Stimulated activated naive CD8-positive, alpha-beta T cell treated with anti-CD3 and anti-CD28 coated beads, Interleukin-15, amount 100 ng/mL, for 72 hours (primary cell): Measurements from ENCODE around the gene RAD51B.

ENCODE experiments used
- ATAC-seq: fragments of 150-1000 bp; cut with Tn5 transposase; 2 replicates; pipeline ENCODE4 v1.10.0; 2021; ENCODE audit warnings: mild to moderate bottlenecking, moderate library complexity
- DNase-seq, 2 donors: peaks; one replicate each; pipeline ENCODE4 v3.0.0; 2021 to 2022
- H3K27ac Mint-ChIP-seq, 2 donors: one replicate each; pipeline ENCODE4 v1.8.0; 2022; ENCODE audit warnings: mild to moderate bottlenecking in 2 of 2, mixed read lengths in 2 of 2, moderate library complexity in 2 of 2
- H3K27me3 Mint-ChIP-seq: one replicate; pipeline ENCODE4 v1.8.0; 2022; ENCODE audit warnings: mixed read lengths
- H3K4me1 Mint-ChIP-seq: one replicate; pipeline ENCODE4 v1.8.0; 2022; ENCODE audit warnings: mild to moderate bottlenecking, mixed read lengths
- H3K4me3 Mint-ChIP-seq, 2 donors: one replicate each; pipeline ENCODE4 v1.8.0; 2022; ENCODE audit warnings: mild to moderate bottlenecking in 2 of 2, mixed read lengths in 2 of 2, moderate library complexity in 1 of 2
- H3K9me3 Mint-ChIP-seq, 2 donors: one replicate each; pipeline ENCODE4 v1.8.0; 2022; ENCODE audit warnings: mixed read lengths in 2 of 2

RAD51B gene

GRCh38 chr14:68552075-68552474 is 732.5 kb downstream of the RAD51B start:
- H3K27ac Mint-ChIP-seq, result no peak overlapping the region
- H3K4me1 Mint-ChIP-seq, result peaks cover 19% of the 10 kb centered on the region

GRCh38 chr14:68552602-68553001 is 733.0 kb downstream of the RAD51B start:
- no peaks in the 10 kb centered on the region for H3K27me3 Mint-ChIP-seq
- no peak overlapping the region for H3K4me3 Mint-ChIP-seq
- DNase-seq (no peak), ATAC-seq (no peak)
- no peak overlapping the region for H3K27ac Mint-ChIP-seq
- H3K4me1 Mint-ChIP-seq, result peaks cover 19% of the 10 kb centered on the region
- no peaks in the 10 kb centered on the region for H3K9me3 Mint-ChIP-seq

More at GRCh38 chr14:68552075-68552474, 732.5 kb downstream of the RAD51B start:
- ATAC-seq (no peak), DNase-seq (no peak)
- H3K4me3 Mint-ChIP-seq, result no peak overlapping the region
- no peaks in the 10 kb centered on the region for H3K27me3 Mint-ChIP-seq
- H3K9me3 Mint-ChIP-seq, result no peaks in the 10 kb centered on the region

- Mint-ChIP-seq H3K27ac (no peak overlapping the region), H3K9me3 (no peaks in the 10 kb centered on the region), H3K4me1 (peaks cover 19% of the 10 kb centered on the region), H3K27me3 (no peaks in the 10 kb centered on the region), H3K4me3 (no peak overlapping the region)
- ATAC-seq (no peak), DNase-seq (no peak)
Measured at GRCh38 chr14:68553311-68553710, 733.7 kb downstream of the RAD51B start.

- DNase-seq, result no peak
- Mint-ChIP-seq H3K27ac (no peak overlapping the region), H3K4me3 (no peak overlapping the region), H3K27me3 (no peaks in the 10 kb centered on the region), H3K9me3 (no peaks in the 10 kb centered on the region), H3K4me1 (peaks cover 19% of the 10 kb centered on the region)
- ATAC-seq, result no peak
Measured at GRCh38 chr14:68554231-68554630, 734.7 kb downstream of the RAD51B start.

GRCh38 chr14:68556253-68556652 is 736.7 kb downstream of the RAD51B start:
- DNase-seq, result no peak
- Mint-ChIP-seq H3K4me3 (no peak overlapping the region), H3K27me3 (no peaks in the 10 kb centered on the region), H3K4me1 (peaks cover 20% of the 10 kb centered on the region), H3K27ac (no peak overlapping the region), H3K9me3 (no peaks in the 10 kb centered on the region)
- ATAC-seq, result no peak

DNA sequence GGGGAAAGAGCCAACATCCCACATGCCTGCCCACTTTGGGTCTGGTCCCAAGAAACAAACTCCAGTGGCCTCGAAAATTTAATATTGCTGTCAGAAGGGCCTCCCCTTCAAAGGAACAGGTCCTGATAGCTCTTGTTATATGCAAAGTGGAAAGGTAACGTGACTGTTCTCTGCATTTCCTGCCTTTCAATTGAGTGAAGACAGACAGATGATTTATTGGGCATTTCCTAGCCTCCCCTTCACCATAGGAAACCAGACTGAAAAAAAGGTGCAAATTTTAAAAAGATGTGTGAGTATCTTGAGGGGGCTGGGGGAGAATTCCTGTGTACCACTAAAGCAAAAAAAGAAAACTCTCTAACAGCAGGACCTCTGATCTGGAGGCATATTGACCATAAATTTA is 738.1 kb downstream of the RAD51B start:
- no peak overlapping the region for H3K4me3 Mint-ChIP-seq
- no peak overlapping the region for H3K27ac Mint-ChIP-seq
- ATAC-seq, result no peak
- no peaks in the 10 kb centered on the region for H3K9me3 Mint-ChIP-seq
- DNase-seq, result no peak
- peaks cover 31% of the 10 kb centered on the region for H3K4me1 Mint-ChIP-seq
- no peaks in the 10 kb centered on the region for H3K27me3 Mint-ChIP-seq

DNA sequence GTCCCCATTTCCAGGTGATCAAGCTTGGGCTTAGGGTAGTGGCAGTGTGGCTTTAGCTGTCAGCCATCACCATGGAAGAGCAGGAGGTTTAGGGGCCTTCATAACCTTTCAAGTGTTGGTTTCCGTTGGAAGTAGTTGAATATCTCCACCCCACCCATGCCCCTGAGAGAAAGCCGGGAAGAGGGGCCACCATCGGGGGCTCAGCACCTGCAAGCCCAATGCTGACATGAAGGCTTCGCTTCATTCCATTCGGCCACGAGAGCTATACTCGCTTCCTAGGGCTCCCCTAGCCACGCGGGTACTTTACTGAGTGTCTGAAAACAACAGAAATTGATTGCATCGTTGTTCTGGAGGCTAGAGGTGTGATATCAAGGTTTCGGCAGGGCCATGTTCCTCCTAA is 738.5 kb downstream of the RAD51B start:
- ATAC-seq (no peak), DNase-seq (no peak)
- H3K9me3 Mint-ChIP-seq, result no peaks in the 10 kb centered on the region
- no peak overlapping the region for H3K27ac Mint-ChIP-seq
- H3K4me1 Mint-ChIP-seq, result peaks cover 33% of the 10 kb centered on the region
- no peaks in the 10 kb centered on the region for H3K27me3 Mint-ChIP-seq
- no peak overlapping the region for H3K4me3 Mint-ChIP-seq

- no peak for DNase-seq
- Mint-ChIP-seq H3K4me1 (peaks cover 43% of the 10 kb centered on the region), H3K4me3 (no peak overlapping the region)
Measured at GRCh38 chr14:68559949-68560348, 740.4 kb downstream of the RAD51B start.

DNA sequence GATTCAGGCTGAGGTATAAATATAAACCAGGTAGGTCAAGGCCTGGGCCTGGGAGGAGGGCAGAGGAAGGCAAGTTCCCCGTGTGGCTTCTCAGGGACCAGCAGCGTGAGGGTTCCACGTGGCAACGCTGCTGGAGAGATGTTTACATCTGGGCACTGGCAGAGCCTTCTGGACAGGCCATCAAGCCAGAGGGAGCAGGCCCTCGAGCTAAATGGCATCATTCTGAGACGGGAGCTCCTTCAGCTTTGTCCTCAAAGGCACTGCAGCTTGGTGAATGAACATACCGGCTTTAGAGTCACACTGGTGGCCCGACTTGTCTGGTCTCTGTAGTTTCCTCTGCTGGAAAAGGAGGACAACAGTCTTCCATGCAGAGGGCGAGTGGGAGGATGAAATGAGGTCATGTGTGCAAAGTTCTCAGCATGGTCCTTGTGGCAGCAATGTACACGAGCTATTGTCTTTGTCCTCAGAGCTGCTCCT is 742.0 kb downstream of the RAD51B start:
- no peak overlapping the region for H3K27ac Mint-ChIP-seq
- no peak for ATAC-seq
- H3K9me3 Mint-ChIP-seq, result no peaks in the 10 kb centered on the region
- H3K4me3 Mint-ChIP-seq, result no peak overlapping the region
- no peak for DNase-seq
- H3K4me1 Mint-ChIP-seq, result peaks cover 41% of the 10 kb centered on the region
- no peaks in the 10 kb centered on the region for H3K27me3 Mint-ChIP-seq

More at GRCh38 chr14:68559949-68560348, 740.4 kb downstream of the RAD51B start:
- no peaks in the 10 kb centered on the region for H3K27me3 Mint-ChIP-seq
- no peak overlapping the region for H3K27ac Mint-ChIP-seq
- no peaks in the 10 kb centered on the region for H3K9me3 Mint-ChIP-seq
- no peak for ATAC-seq

- H3K4me1 Mint-ChIP-seq, result peaks cover 41% of the 10 kb centered on the region
Measured at GRCh38 chr14:68562911-68563250, 743.3 kb downstream of the RAD51B start.

DNA sequence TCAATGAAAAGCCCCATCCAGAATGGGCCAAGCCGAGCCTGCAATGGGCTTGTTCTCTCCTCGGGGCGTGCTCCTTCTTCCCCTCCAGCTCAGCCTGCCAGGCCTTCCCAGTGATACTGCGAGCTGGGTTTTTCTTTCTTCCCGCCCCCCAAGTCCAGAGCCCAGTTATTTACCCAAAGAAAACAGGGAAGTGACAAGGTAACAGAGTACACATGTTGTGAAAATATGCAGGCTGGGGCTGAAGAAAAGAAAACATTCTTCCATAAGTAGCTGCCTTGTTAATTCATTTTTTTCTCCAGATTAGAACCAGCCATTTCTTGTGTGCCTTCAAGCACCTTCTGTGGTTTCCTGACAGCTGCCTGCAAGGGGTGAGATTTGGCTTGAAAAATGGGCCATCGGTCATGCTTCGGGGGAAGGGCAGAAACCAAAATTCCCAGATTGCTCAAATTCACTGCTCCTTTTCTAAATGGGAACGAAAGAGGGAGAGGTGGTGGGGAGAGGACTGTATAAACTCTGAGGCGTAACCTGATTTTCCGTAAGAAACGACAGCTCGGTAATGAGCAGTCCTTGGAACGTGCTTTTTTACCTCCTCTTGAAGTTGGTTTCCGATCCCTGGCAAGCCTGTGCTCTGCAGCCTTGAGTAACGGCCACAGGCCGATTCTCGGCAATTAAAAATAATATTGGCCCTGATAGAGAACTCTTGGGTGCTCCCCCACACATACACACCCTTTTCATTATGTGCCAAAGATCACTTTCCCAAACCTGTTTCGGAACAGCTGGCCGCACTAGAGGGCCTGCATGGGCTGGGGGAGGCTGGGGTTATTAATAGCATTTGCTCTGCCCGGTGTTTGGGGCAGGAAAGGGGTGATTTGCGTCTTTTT is 743.9 kb downstream of the RAD51B start:
- no peak for ATAC-seq

More at GRCh38 chr14:68562911-68563250, 743.3 kb downstream of the RAD51B start:
- DNase-seq (no peak), ATAC-seq (no peak)
- Mint-ChIP-seq H3K27ac (no peak overlapping the region), H3K27me3 (no peaks in the 10 kb centered on the region), H3K4me3 (no peak overlapping the region), H3K9me3 (no peaks in the 10 kb centered on the region)

GRCh38 chr14:68564191-68564825 is 744.7 kb downstream of the RAD51B start:
- no peak for DNase-seq
- no peak overlapping the region for H3K27ac Mint-ChIP-seq
- no peak overlapping the region for H3K4me3 Mint-ChIP-seq
- no peaks in the 10 kb centered on the region for H3K9me3 Mint-ChIP-seq
- no peak for ATAC-seq
- H3K27me3 Mint-ChIP-seq, result no peaks in the 10 kb centered on the region
- peaks cover 41% of the 10 kb centered on the region for H3K4me1 Mint-ChIP-seq

More for the DNA sequence above, 743.9 kb downstream of the RAD51B start:
- peaks cover 41% of the 10 kb centered on the region for H3K4me1 Mint-ChIP-seq
- no peaks in the 10 kb centered on the region for H3K9me3 Mint-ChIP-seq
- no peak for DNase-seq
- H3K27ac Mint-ChIP-seq, result no peak overlapping the region
- no peak overlapping the region for H3K4me3 Mint-ChIP-seq
- no peaks in the 10 kb centered on the region for H3K27me3 Mint-ChIP-seq

- no peak for DNase-seq
- Mint-ChIP-seq H3K27ac (no peak overlapping the region), H3K27me3 (no peaks in the 10 kb centered on the region), H3K4me3 (no peak overlapping the region), H3K9me3 (no peaks in the 10 kb centered on the region), H3K4me1 (peaks cover 41% of the 10 kb centered on the region)
- peak; percentile 42 for ATAC-seq
Measured at GRCh38 chr14:68564826-68565759, 745.5 kb downstream of the RAD51B start.

DNA sequence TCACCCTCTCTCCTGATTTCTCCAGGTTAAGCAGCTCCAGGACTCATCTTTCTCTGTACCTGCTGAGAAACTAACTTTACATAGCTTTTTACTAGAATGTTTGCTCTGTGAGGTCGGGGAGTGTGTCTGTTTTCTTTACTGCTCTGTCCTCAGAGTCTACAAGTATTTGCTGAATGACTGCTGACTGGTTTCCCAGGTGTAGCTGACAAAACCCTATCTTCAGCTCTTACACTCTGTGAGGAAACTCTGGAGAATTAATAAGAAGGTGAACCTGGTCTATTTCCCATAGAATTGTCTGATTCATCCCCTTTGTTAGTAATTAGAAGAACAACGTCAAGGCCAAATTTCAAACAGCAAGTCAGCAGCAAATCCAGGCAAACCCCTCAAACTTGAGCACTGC is 746.5 kb downstream of the RAD51B start:
- H3K4me1 Mint-ChIP-seq, result peaks cover 37% of the 10 kb centered on the region
- no peak for DNase-seq
- no peak overlapping the region for H3K4me3 Mint-ChIP-seq
- H3K27ac Mint-ChIP-seq, result no peak overlapping the region
- ATAC-seq, result no peak
- H3K27me3 Mint-ChIP-seq, result no peaks in the 10 kb centered on the region
- H3K9me3 Mint-ChIP-seq, result no peaks in the 10 kb centered on the region
